HG03342 (cell line): ENCODE data around the gene TMIGD2.
"Not testable (repeated sequence)": the region's sequence is repeated elsewhere in the genome, so short reads cannot be mapped to it uniquely, and the experiment has no call there.

ENCODE experiments used
- ATAC-seq: cut with Tn5 transposase; IDR thresholded peaks from one replicate; pipeline ENCODE4 v1.9.1; 2021; ENCODE audit warnings: mild to moderate bottlenecking, moderate library complexity; ENCODE audit not compliant: unreplicated experiment

TMIGD2 gene

GRCh38 chr19:4298810-4299550, 3.2 kb downstream of the TMIGD2 start:
- ATAC-seq, result no peak

- ATAC-seq, result no peak
Measured at GRCh38 chr19:4297901-4298809, 4.0 kb downstream of the TMIGD2 start.

GRCh38 chr19:4295972-4296771, 6.0 kb downstream of the TMIGD2 start:
- no peak for ATAC-seq

GRCh38 chr19:4294389-4294788, 7.8 kb downstream of the TMIGD2 start:
- ATAC-seq, result no peak

- ATAC-seq, result no peak
Measured at GRCh38 chr19:4292515-4292914, 9.7 kb downstream of the TMIGD2 start.

GRCh38 chr19:4291184-4291732, 10.9 kb downstream of the TMIGD2 start:
- no peak for ATAC-seq

GRCh38 chr19:4288091-4288777, 14.0 kb downstream of the TMIGD2 start:
- ATAC-seq, result no peak

- not testable (repeated sequence) for ATAC-seq
Measured at GRCh38 chr19:4286141-4286540, 16.0 kb downstream of the TMIGD2 start.

- ATAC-seq, result no peak
Measured at GRCh38 chr19:4284974-4285373, 17.2 kb downstream of the TMIGD2 start.

GRCh38 chr19:4284176-4284958, 17.8 kb downstream of the TMIGD2 start:
- ATAC-seq, result no peak

GRCh38 chr19:4279530-4280422, 22.4 kb downstream of the TMIGD2 start:
- ATAC-seq, result no peak

- ATAC-seq, result no peak
Measured at GRCh38 chr19:4279267-4279529, 23.0 kb downstream of the TMIGD2 start.

GRCh38 chr19:4278419-4279266, 23.5 kb downstream of the TMIGD2 start, which contains the start of gene SHD:
Gene SHD, plus strand, starts transcription at chr19:4279266. Its CDS starts 798 bp downstream, at chr19:4280064.
- no peak for ATAC-seq

GRCh38 chr19:4278010-4278409, 24.2 kb downstream of the TMIGD2 start:
- ATAC-seq, result no peak

- ATAC-seq, result no peak
Measured at GRCh38 chr19:4277191-4277696, 24.9 kb downstream of the TMIGD2 start.

GRCh38 chr19:4274321-4274686, 27.9 kb downstream of the TMIGD2 start:
- ATAC-seq, result not testable (repeated sequence)

- no peak for ATAC-seq
Measured at GRCh38 chr19:4272894-4273293, 29.3 kb downstream of the TMIGD2 start.
